AG09309 (cell line): ENCODE data around the gene STX2.

ENCODE experiments used
- DNase-seq: peaks from one replicate; pipeline ENCODE4 v3.0.0-alpha.2; 2010; ENCODE audit warnings: low read depth
- H3K4me3 ChIP-seq: 2 replicates; pipeline ENCODE4 v1.5.1; 2011; ENCODE audit warnings: mild to moderate bottlenecking, low read depth, low read length, moderate library complexity; ENCODE audit not compliant: control insufficient read depth
- CTCF ChIP-seq: IDR thresholded peaks from 2 replicates; pipeline ENCODE4 v1.5.1; 2011; ENCODE audit warnings: mild to moderate bottlenecking, low read depth, low read length, inconsistent platforms; ENCODE audit not compliant: insufficient read depth, control insufficient read depth; ENCODE audit errors: missing control alignments

STX2 gene

GRCh38 chr12:130829391-130830245 lies 9.4 kb downstream of the STX2 start:
- TF ChIP-seq CTCF, result no peak
- H3K4me3 ChIP-seq, result no peak overlapping the region
- no peak for DNase-seq

GRCh38 chr12:130828895-130829294 lies 10.2 kb downstream of the STX2 start:
- no peak overlapping the region for H3K4me3 ChIP-seq
- no peak for TF ChIP-seq CTCF
- no peak for DNase-seq

DNA sequence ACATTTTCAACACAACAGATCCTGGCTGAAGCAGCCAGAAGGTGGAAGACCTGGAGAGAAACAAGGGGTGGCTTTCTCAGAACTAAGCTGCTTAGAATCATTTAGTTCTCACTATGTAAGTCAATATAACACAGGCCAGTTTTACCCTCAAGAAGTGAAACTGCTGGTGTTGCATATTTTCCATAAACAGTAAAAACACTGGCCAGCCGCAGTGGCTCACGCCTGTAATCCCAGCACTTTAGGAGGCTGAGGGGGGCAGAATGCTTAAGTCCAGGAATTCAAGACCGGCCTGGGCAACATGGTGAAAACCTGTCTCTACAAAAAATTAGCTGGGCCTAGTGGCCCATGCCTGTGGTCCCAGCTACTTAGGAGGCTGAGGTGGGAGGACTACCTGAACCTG lies 11.6 kb downstream of the STX2 start:
- no peak for TF ChIP-seq CTCF
- H3K4me3 ChIP-seq, result no peak overlapping the region
- no peak for DNase-seq

GRCh38 chr12:130826151-130826801 lies 12.8 kb downstream of the STX2 start:
- H3K4me3 ChIP-seq, result no peak overlapping the region
- DNase-seq, result no peak
- TF ChIP-seq CTCF, result peak; percentile 70

GRCh38 chr12:130825771-130826150 lies 13.3 kb downstream of the STX2 start:
- no peak overlapping the region for H3K4me3 ChIP-seq
- no peak for DNase-seq
- no peak for TF ChIP-seq CTCF

GRCh38 chr12:130819681-130820080 lies 19.4 kb downstream of the STX2 start:
- DNase-seq, result no peak
- no peak overlapping the region for H3K4me3 ChIP-seq
- TF ChIP-seq CTCF, result no peak
